CD4-positive, alpha-beta memory T cell (primary cell): ENCODE measurements around the gene ACAA2. TPM values are rescaled to one million over a fixed set of nuclear protein-coding genes. Genes with fewer than 3 reads are reported as not detected.

Experiments
- CTCF ChIA-PET: fragments of 350-600 bp; sonication (Branson Sonifier 250); formaldehyde crosslinking; loops from one replicate; lab custom pipeline; 2021; ENCODE audit warnings: inconsistent platforms; ENCODE audit not compliant: partially characterized antibody; lab: Charles Lee
- POLR2A ChIA-PET: fragments of 350-600 bp; sonication (Branson Sonifier 250); formaldehyde crosslinking; loops from one replicate; lab custom pipeline; 2021; ENCODE audit not compliant: partially characterized antibody; lab: Charles Lee
- DNase-seq, 5 donors: peaks; one replicate each; pipeline versions ENCODE4 v3.0.0 to v3.0.0-alpha.2; 2020 to 2022; ENCODE audit warnings: mixed read lengths in 1 of 5
- H3K27ac ChIP-seq: one replicate; pipeline ENCODE4 v1.7.0; 2013; ENCODE audit warnings: low read depth, low read length
- H3K27me3 ChIP-seq: 2 replicates; pipeline ENCODE4 v1.7.0; 2013; ENCODE audit warnings: mild to moderate bottlenecking, low read length, moderate library complexity; ENCODE audit not compliant: insufficient read depth
- H3K36me3 ChIP-seq: 2 replicates; pipeline ENCODE4 v1.7.0; 2013; ENCODE audit warnings: mild to moderate bottlenecking, low read length, moderate library complexity; ENCODE audit not compliant: insufficient read depth
- H3K4me1 ChIP-seq: 2 replicates; pipeline ENCODE4 v1.7.0; 2013; ENCODE audit warnings: mild to moderate bottlenecking, low read length, moderate library complexity; ENCODE audit not compliant: insufficient read depth
- H3K4me3 ChIP-seq, 2 donors: one replicate each; pipeline ENCODE4 v1.7.0; 2013; ENCODE audit warnings: low read length in 2 of 2, mild to moderate bottlenecking in 1 of 2
- H3K9me3 ChIP-seq, 2 donors: one replicate each; pipeline ENCODE4 v1.7.0; 2013; ENCODE audit warnings: low read length in 2 of 2, control low read depth in 1 of 2; ENCODE audit not compliant: control insufficient read depth in 1 of 2
- H3K27ac Mint-ChIP-seq, 7 donors: one replicate each; pipeline ENCODE4 v1.8.0; 2020 to 2021; ENCODE audit warnings: mixed read lengths in 7 of 7, mild to moderate bottlenecking in 6 of 7, inconsistent platforms in 3 of 7, moderate library complexity in 3 of 7
- H3K27me3 Mint-ChIP-seq, 2 donors: one replicate each; pipeline ENCODE4 v1.8.0; 2020 to 2021; ENCODE audit warnings: mixed read lengths in 2 of 2
- H3K36me3 Mint-ChIP-seq, 2 donors: one replicate each; pipeline ENCODE4 v1.8.0; 2020 to 2021; ENCODE audit warnings: mixed read lengths in 2 of 2, inconsistent platforms in 1 of 2, mild to moderate bottlenecking in 1 of 2
- H3K4me1 Mint-ChIP-seq, 4 donors: one replicate each; pipeline ENCODE4 v1.8.0; 2020 to 2021; ENCODE audit warnings: mixed read lengths in 4 of 4, mild to moderate bottlenecking in 1 of 4
- H3K4me3 Mint-ChIP-seq, 8 donors: one replicate each; pipeline ENCODE4 v1.8.0; 2020 to 2021; ENCODE audit warnings: mixed read lengths in 8 of 8, mild to moderate bottlenecking in 7 of 8, moderate library complexity in 6 of 8, inconsistent platforms in 3 of 8
- H3K9me3 Mint-ChIP-seq, 8 donors: one replicate each; pipeline ENCODE4 v1.8.0; 2020 to 2021; ENCODE audit warnings: mixed read lengths in 8 of 8, mild to moderate bottlenecking in 5 of 8, inconsistent platforms in 3 of 8, moderate library complexity in 1 of 8
- intact Hi-C: fragments of 100-400 bp; cut with micrococcal nuclease; formaldehyde crosslinking; loops from one replicate; pipeline ENCODE4 v1.15.1; 2023
- polyA plus RNA-seq, 2 donors: library from polyadenylated mRNA; unstranded; fragments of 300-500 nt; fragmentation: Illumina TruSeq; gene quantifications; one replicate each; pipeline ENCODE4 v1.2.3, GENCODE V29; 2021
- total RNA-seq, 2 experiments: library from RNA; stranded (reverse); gene quantifications; one replicate each; pipeline ENCODE4 v1.2.3, GENCODE V29; 2021

Gene ACAA2
- total and polyA plus RNA-seq, 4 experiments from 2014 or later, result 21.8 to 150 (median 44.1) TPM

DNA sequence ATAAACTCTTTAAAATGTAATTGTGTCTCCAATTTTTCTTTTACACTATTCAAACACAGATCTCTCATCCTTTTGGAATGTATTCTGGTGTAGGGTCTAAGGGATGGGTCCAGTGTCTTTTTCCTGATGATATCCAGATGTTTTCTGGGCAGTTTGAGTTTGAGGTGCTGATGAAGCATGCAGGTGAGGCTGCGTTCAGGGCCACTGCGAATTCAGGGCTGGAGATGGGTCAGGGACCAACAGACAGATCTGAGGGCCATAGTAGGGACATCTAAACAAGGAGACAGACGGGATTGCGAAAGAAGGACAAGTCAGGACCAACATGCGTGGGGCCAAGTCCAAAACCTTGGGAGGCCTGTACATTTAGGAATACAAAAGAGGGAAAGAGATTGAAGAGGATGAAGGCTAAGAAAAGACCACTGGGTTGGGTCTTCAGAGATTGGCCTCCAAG lies 70.2 kb downstream of the ACAA2 start:
- peaks cover 0 to 1% (median 0%) of the 10 kb centered on the region in 4 donors for H3K4me1 Mint-ChIP-seq
- H3K27me3 Mint-ChIP-seq, result peaks cover 2 to 3% of the 10 kb centered on the region in 2 donors
- Histone ChIP-seq H3K9me3 (no peaks in the 10 kb centered on the region), H3K36me3 (no peaks in the 10 kb centered on the region), H3K4me1 (no peaks in the 10 kb centered on the region), H3K27ac (no peak overlapping the region), H3K4me3 (no peak overlapping the region), H3K27me3 (no peaks in the 10 kb centered on the region)
- no peak overlapping the region for H3K4me3 Mint-ChIP-seq
- DNase-seq, result no peak
- peaks cover 0 to 3% (median 0%) of the 10 kb centered on the region in 8 donors for H3K9me3 Mint-ChIP-seq
- POLR2A ChIA-PET, result no interaction called here
- intact Hi-C loops, result no loop called here
- CTCF ChIA-PET, result no interaction called here
- no peak overlapping the region for H3K27ac Mint-ChIP-seq
- no peaks in the 10 kb centered on the region for H3K36me3 Mint-ChIP-seq

DNA sequence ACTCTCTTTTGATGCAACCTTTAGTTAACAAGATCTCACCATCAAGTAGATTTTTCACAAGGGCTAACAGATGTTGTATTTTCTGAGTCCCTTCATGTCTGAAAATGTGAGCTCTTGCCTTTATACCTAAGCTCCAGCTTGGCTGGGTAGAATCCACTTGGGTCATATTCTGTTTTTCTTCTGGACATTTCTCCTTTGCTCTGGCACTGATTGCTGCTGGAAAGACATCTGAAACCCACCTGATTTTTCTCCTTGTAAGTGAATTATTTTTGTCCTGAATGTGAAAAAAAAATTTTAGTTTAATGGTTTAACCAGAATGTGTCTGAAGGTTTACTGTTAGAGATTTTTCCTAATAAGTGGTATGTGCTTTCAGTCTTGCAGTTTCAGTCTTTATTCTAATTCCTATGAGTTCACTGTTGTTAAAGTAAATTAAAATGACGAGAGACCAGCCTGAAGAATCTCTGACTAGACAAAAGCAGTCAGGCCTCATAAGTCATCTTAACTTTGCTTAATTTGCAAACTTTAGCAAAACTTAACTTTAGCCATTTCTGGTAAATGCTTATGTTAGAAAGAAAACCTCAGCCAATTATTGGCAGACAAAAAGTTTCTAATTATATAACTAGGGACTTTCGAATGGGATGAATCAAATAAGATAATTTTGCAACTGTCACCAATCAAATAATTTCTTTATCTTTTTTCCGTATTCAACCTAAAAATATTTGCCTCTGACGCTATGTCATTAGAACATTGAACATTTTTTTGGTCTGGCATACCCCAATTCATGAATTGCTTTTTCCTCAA lies 70.8 kb downstream of the ACAA2 start:
- POLR2A ChIA-PET, result no interaction called here
- Histone ChIP-seq H3K27me3 (no peaks in the 10 kb centered on the region), H3K27ac (no peak overlapping the region), H3K4me3 (no peak overlapping the region), H3K4me1 (no peaks in the 10 kb centered on the region), H3K9me3 (no peaks in the 10 kb centered on the region), H3K36me3 (no peaks in the 10 kb centered on the region)
- Mint-ChIP-seq H3K27me3 (peaks cover 2 to 5% of the 10 kb centered on the region in 2 donors), H3K4me1 (peaks cover 0 to 1% (median 0%) of the 10 kb centered on the region in 4 donors), H3K9me3 (peaks cover 0 to 3% (median 0%) of the 10 kb centered on the region in 8 donors), H3K27ac (no peak overlapping the region), H3K4me3 (no peak overlapping the region), H3K36me3 (no peaks in the 10 kb centered on the region)
- intact Hi-C loops, result no loop called here
- DNase-seq, result no peak
- CTCF ChIA-PET, result no interaction called here

DNA sequence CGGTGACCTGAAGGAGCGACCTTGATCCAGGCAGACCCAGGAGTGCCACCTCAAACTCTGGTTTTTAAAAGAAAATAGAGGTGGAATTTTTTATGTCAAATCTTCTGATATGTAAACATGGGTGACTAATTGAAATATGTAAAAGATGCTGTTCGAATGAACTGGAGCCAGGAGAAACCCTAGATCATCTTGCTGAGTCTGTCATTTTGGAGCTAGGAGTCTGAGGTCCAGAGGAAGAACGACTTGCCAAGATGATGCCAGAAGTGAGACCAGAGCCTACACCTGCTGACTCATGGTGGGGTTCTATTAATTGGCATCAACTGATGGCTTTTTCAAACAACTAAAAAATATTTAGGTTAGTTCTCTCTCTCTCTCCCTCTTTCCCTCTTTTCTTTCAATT lies 74.1 kb downstream of the ACAA2 start:
- Mint-ChIP-seq H3K4me3 (no peak overlapping the region), H3K27me3 (peaks cover 7 to 8% of the 10 kb centered on the region in 2 donors), H3K36me3 (no peaks in the 10 kb centered on the region), H3K27ac (no peak overlapping the region), H3K4me1 (no peaks in the 10 kb centered on the region), H3K9me3 (peaks cover 0 to 3% (median 0%) of the 10 kb centered on the region in 8 donors)
- H3K4me1 ChIP-seq, result no peaks in the 10 kb centered on the region
- no peak overlapping the region for H3K27ac ChIP-seq
- H3K27me3 ChIP-seq, result no peaks in the 10 kb centered on the region
- CTCF ChIA-PET, result no interaction called here
- no peak for DNase-seq
- H3K36me3 ChIP-seq, result no peaks in the 10 kb centered on the region
- no peak overlapping the region for H3K4me3 ChIP-seq
- POLR2A ChIA-PET, result no interaction called here
- H3K9me3 ChIP-seq, result no peaks in the 10 kb centered on the region
- intact Hi-C loops, result no loop called here

DNA sequence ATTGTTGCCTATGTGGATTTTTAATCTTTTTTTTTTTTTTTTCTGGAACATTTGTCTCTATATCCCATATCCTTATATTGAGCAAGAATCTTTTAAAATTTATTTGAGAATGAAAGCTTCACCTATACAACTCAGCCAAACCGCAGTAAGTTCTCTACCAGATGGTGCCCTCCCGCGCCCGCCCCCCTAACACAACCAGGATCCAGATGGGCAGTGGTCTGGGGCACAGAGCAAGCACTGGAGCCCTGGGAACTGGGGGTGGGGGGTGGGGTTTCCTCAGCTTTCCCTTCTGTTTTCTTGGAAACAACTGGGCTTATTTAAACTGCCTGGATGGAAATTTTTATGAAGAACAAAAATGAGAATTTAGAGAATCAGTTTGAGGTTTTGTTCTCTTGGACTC lies 74.6 kb downstream of the ACAA2 start:
- Histone ChIP-seq H3K36me3 (no peaks in the 10 kb centered on the region), H3K4me3 (no peak overlapping the region), H3K27me3 (no peaks in the 10 kb centered on the region), H3K4me1 (no peaks in the 10 kb centered on the region), H3K9me3 (no peaks in the 10 kb centered on the region), H3K27ac (no peak overlapping the region)
- ChIA-PET CTCF (no interaction called here), POLR2A (no interaction called here)
- intact Hi-C loops, result no loop called here
- Mint-ChIP-seq H3K9me3 (peaks cover 0 to 3% (median 0%) of the 10 kb centered on the region in 8 donors), H3K27me3 (peaks cover 7 to 10% of the 10 kb centered on the region in 2 donors), H3K4me3 (no peak overlapping the region), H3K36me3 (no peaks in the 10 kb centered on the region), H3K27ac (no peak overlapping the region), H3K4me1 (no peaks in the 10 kb centered on the region)
- DNase-seq, result no peak

DNA sequence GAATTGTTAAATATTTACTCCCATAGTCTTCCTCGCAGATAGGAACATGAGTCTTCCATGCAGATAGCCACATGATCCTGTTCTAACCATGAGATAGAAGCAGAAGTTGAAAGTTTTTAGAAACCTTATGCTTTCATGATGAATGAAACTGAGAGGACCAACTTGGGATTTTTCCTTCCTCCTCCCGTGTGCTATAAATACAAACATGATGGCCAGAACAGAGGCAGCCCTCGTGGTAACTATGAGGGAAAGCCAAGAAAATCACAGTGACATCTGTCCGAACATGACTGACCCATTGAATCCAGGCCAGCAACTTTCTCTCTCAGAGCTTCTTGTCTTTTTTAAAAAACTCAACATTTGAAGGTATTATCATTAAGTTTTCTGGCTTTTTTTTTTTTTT lies 78.5 kb downstream of the ACAA2 start:
- H3K4me3 Mint-ChIP-seq, result no peak overlapping the region
- ChIA-PET CTCF (no interaction called here), POLR2A (no interaction called here)
- Histone ChIP-seq H3K27me3 (no peaks in the 10 kb centered on the region), H3K4me3 (no peak overlapping the region), H3K27ac (no peak overlapping the region), H3K36me3 (no peaks in the 10 kb centered on the region), H3K9me3 (no peaks in the 10 kb centered on the region), H3K4me1 (no peaks in the 10 kb centered on the region)
- no peaks in the 10 kb centered on the region for H3K36me3 Mint-ChIP-seq
- H3K9me3 Mint-ChIP-seq, result no peaks in the 10 kb centered on the region
- H3K4me1 Mint-ChIP-seq, result no peaks in the 10 kb centered on the region
- no peak for DNase-seq
- H3K27ac Mint-ChIP-seq, result no peak overlapping the region
- peaks cover 5 to 7% of the 10 kb centered on the region in 2 donors for H3K27me3 Mint-ChIP-seq
- intact Hi-C loops, result no loop called here

DNA sequence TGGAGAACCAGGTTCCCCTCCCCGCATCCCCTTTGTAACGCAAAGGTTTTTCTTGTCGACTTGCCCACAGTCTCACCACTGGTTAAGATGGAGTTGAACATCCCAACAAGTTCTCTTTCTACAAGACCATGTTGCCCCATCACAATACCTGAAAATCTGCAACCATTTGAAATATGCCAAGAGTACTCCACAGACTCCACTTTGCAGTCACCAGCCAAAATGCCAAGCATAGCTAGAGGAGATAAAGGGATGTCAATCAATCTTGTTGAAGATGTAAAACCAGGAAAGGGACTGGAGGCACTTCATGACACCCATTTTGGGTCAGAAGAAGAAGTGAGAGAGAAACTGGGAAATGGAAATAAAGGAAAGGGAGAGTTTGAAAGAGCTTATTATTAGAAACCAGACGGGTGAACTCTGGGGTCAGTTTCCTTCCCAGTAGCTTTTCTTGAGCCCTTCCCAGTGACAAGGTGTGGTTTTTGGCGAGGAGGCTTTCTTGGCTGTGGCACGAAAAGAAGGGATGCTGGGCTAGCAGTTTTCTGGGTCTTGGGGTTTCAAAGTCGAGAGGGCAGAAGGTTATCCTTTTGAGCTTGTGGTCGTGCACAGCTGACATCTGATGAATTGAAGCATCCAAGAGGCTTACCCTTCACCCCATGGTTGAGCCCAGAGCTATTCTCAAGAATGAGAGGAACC lies 79.3 kb downstream of the ACAA2 start:
- no peaks in the 10 kb centered on the region for H3K4me1 ChIP-seq
- no peak overlapping the region for H3K27ac ChIP-seq
- DNase-seq, result no peak
- H3K9me3 ChIP-seq, result no peaks in the 10 kb centered on the region
- Mint-ChIP-seq H3K36me3 (no peaks in the 10 kb centered on the region), H3K9me3 (no peaks in the 10 kb centered on the region), H3K27ac (no peak overlapping the region), H3K4me3 (no peak overlapping the region), H3K4me1 (no peaks in the 10 kb centered on the region), H3K27me3 (peaks cover 5 to 7% of the 10 kb centered on the region in 2 donors)
- intact Hi-C loops, result no loop called here
- no peak overlapping the region for H3K4me3 ChIP-seq
- POLR2A ChIA-PET, result no interaction called here
- H3K27me3 ChIP-seq, result no peaks in the 10 kb centered on the region
- CTCF ChIA-PET, result interaction anchor here (0.7 to 1.6 kb wide), 2 partner anchors 11 to 127 kb away, joined by 3 read pairs; no protein-coding TSS in a partner anchor
- H3K36me3 ChIP-seq, result no peaks in the 10 kb centered on the region

DNA sequence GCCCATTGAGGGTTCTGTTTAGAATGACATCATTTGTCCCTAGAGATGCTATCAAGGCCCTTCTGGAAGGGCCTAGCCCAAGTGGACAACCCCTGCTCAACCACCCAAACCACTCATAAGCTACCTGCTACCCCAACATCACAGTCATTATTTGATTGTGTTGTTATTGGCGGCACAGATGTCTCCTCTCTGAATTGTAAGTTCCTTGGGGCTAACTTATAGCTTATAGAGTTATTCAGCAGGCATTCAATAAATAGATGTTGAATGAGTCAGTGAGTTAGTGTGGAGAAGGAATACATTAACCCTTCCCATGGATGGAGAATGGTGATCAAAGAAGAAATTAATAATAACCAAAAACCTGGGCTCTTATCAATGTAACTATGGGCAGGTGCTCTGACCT lies 80.0 kb downstream of the ACAA2 start:
- intact Hi-C loops, result no loop called here
- Histone ChIP-seq H3K27ac (no peak overlapping the region), H3K4me1 (no peaks in the 10 kb centered on the region), H3K36me3 (no peaks in the 10 kb centered on the region), H3K27me3 (no peaks in the 10 kb centered on the region), H3K9me3 (no peaks in the 10 kb centered on the region), H3K4me3 (no peak overlapping the region)
- H3K27me3 Mint-ChIP-seq, result peaks cover 5 to 7% of the 10 kb centered on the region in 2 donors
- H3K9me3 Mint-ChIP-seq, result no peaks in the 10 kb centered on the region
- no peak for DNase-seq
- ChIA-PET POLR2A (no interaction called here), CTCF (interaction anchor here (0.7 to 1.6 kb wide), 2 partner anchors 11 to 127 kb away, joined by 3 read pairs; no protein-coding TSS in a partner anchor)
- H3K4me1 Mint-ChIP-seq, result no peaks in the 10 kb centered on the region
- H3K36me3 Mint-ChIP-seq, result no peaks in the 10 kb centered on the region
- H3K4me3 Mint-ChIP-seq, result no peak overlapping the region
- no peak overlapping the region for H3K27ac Mint-ChIP-seq
